Upper lobe of left lung (tissue), 6 donors: ENCODE data around the gene MRPS18A. TPM values are rescaled to one million over a fixed set of nuclear protein-coding genes. Genes with fewer than 3 reads are reported as not detected.
A peak's percentile ranks its signal among the peaks of the same experiment; 100 is the strongest.

Source experiments
- ATAC-seq, 2 donors: fragments of 200-7000 bp; cut with Tn5 transposase; one replicate each; pipeline ENCODE4 v1.9.1; 2022; ENCODE audit warnings: mild to moderate bottlenecking in 2 of 2, moderate library complexity in 2 of 2; ENCODE audit not compliant: low FRiP score in 2 of 2
- DNase-seq, 2 donors: peaks; one replicate each; pipeline ENCODE4 v3.0.0-alpha.2; 2019 to 2020
- H3K27ac ChIP-seq, 4 donors: fragments of 200-600 bp; sonication (generic); one replicate each; pipeline ENCODE4 v1.5.1; 2016 to 2019
- H3K27me3 ChIP-seq, 4 donors: fragments of 200-600 bp; sonication (generic); one replicate each; pipeline ENCODE4 v1.5.1; 2017 to 2019
- H3K36me3 ChIP-seq, 4 donors: fragments of 200-600 bp; sonication (generic); one replicate each; pipeline ENCODE4 v1.5.1; 2016 to 2019
- H3K4me1 ChIP-seq, 4 donors: fragments of 200-600 bp; sonication (generic); one replicate each; pipeline ENCODE4 v1.5.1; 2018 to 2019
- H3K4me3 ChIP-seq, 4 donors: fragments of 200-600 bp; sonication (generic); one replicate each; pipeline ENCODE4 v1.5.1; 2017 to 2019; ENCODE audit warnings: mild to moderate bottlenecking in 2 of 4, moderate library complexity in 1 of 4
- H3K9me3 ChIP-seq, 4 donors: fragments of 200-600 bp; sonication (generic); one replicate each; pipeline ENCODE4 v1.5.1; 2018 to 2019
- EP300 ChIP-seq, 4 donors: sonication (generic); formaldehyde crosslinking; IDR thresholded peaks; one replicate each; pipeline ENCODE4 v1.5.1; 2017; ENCODE audit warnings: antibody characterized with exemption in 4 of 4, control low read depth in 2 of 4
- POLR2A ChIP-seq, 4 donors: fragments of 450-650 bp; IDR thresholded peaks; one replicate each; pipeline ENCODE4 v1.5.1; 2016 to 2017; ENCODE audit warnings: antibody characterized with exemption in 4 of 4, mild to moderate bottlenecking in 2 of 4
- POLR2AphosphoS5 ChIP-seq, 2 donors: sonication (generic); formaldehyde crosslinking; IDR thresholded peaks; one replicate each; pipeline ENCODE4 v1.5.1; 2017; ENCODE audit warnings: antibody characterized with exemption in 2 of 2
- WGBS, 2 donors: methylation state at CpG; one replicate each; pipeline ENCODE4 v1.1.5; 2017 to 2018; 5-methylcytosine and 5-hydroxymethylcytosine counted together
- total RNA-seq, 6 donors: library from RNA; depleted of rRNA in 4 of 6; stranded (reverse); fragments of >200 nt in 4 of 6; gene quantifications; one replicate each; pipeline versions ENCODE4 v1.1.0 to v1.2.1, GENCODE V29; 2016 to 2021
- TF ChIP-seq, protein P1 (sequence below), 6 experiments: fragments of 450-650 bp in 4 of 6; fragments of 200-600 bp in 2 of 6; sonication (generic) in 2 of 6; IDR thresholded peaks; one replicate each; pipeline ENCODE4 v1.5.1; 2016 to 2019; ENCODE audit warnings: antibody characterized with exemption in 6 of 6
- donor health status: DM: no; HTN: no; CAD: no; lungs with moderate emphysema.
- donor health status: DM: no; HTN: yes; CAD: no; lungs with severe emphysema.

The MRPS18A gene
- total RNA-seq, 6 donors from 2014 or later: 21.0 to 45.6 (median 33.4) TPM

DNA sequence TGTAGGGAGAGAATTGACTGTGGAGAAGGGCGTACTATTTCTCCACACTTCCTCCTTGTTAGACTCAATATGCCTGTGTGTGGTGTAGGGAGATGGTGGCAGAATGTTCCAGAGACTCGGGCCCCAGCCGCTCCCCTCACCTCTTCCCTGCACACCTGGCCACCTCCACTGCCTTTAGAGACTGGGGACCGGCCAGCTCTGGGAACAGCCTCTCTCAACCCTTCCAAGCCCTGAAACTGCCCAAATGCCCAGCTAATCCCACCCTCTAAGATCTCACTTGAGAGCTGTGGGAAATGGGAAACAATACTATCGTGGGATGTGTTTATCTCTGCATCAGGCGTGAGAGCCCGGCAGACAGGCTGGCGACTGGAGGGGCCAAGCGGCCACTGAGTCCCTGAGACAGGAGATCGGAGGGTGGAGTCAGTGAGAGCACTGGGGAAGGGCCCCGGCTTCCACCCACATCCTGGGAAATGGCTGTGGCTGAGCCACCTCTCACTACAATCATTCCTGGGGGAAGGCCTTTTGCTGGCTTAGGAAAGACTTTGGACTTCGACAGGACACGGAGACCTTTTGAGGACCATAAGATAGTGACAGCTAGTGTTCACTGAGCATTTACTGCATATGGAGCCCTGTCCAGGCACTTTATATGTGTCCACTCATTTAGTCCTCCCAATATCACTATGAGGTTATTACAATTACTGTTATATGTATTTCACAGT is 31.0 kb upstream of the MRPS18A start:
- 70 to 83% methylated on average over 9 to 13 of the region's 13 CpGs for WGBS, 2 donors
- Histone ChIP-seq H3K4me1 (peaks cover 7 to 21% (median 16%) of the 10 kb centered on the region in 4 donors), H3K36me3 (no peaks in the 10 kb centered on the region), H3K27me3 (no peaks in the 10 kb centered on the region), H3K9me3 (no peaks in the 10 kb centered on the region), H3K27ac (peak overlapping the region; percentile 2 to 70 (median 52)), H3K4me3 (no peak overlapping the region)
- DNase-seq: no peak
- ATAC-seq: no peak
- TF ChIP-seq POLR2AphosphoS5 (IDR thresholded peaks at IDR 0.05) (no peak), POLR2A (IDR thresholded peaks at IDR 0.05) (no peak), EP300 (IDR thresholded peaks at IDR 0.05) (no peak)
- TF ChIP-seq, protein P1, sequence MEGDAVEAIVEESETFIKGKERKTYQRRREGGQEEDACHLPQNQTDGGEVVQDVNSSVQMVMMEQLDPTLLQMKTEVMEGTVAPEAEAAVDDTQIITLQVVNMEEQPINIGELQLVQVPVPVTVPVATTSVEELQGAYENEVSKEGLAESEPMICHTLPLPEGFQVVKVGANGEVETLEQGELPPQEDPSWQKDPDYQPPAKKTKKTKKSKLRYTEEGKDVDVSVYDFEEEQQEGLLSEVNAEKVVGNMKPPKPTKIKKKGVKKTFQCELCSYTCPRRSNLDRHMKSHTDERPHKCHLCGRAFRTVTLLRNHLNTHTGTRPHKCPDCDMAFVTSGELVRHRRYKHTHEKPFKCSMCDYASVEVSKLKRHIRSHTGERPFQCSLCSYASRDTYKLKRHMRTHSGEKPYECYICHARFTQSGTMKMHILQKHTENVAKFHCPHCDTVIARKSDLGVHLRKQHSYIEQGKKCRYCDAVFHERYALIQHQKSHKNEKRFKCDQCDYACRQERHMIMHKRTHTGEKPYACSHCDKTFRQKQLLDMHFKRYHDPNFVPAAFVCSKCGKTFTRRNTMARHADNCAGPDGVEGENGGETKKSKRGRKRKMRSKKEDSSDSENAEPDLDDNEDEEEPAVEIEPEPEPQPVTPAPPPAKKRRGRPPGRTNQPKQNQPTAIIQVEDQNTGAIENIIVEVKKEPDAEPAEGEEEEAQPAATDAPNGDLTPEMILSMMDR (IDR thresholded peaks at IDR 0.05): no peak

- peak in 1 of 2 donors; percentile 93 for ATAC-seq
- 63 to 70% methylated on average over 4 to 12 of the region's 12 CpGs for WGBS, 2 donors
- Histone ChIP-seq H3K9me3 (no peaks in the 10 kb centered on the region), H3K27ac (peak overlapping the region; percentile 5 to 70 (median 52)), H3K27me3 (no peaks in the 10 kb centered on the region), H3K36me3 (no peaks in the 10 kb centered on the region), H3K4me1 (peaks cover 7 to 20% (median 15%) of the 10 kb centered on the region in 4 donors), H3K4me3 (no peak overlapping the region)
- TF ChIP-seq, protein P1 (IDR thresholded peaks at IDR 0.05): no peak
- TF ChIP-seq POLR2A (IDR thresholded peaks at IDR 0.05) (no peak), POLR2AphosphoS5 (IDR thresholded peaks at IDR 0.05) (peak in 1 of 2 donors; percentile 63), EP300 (IDR thresholded peaks at IDR 0.05) (peak in 1 of 4 donors; percentile 38)
- DNase-seq: peak; percentile 38 to 85
Measured at GRCh38 chr6:43717822-43718221, 30.2 kb upstream of the MRPS18A start.

DNA sequence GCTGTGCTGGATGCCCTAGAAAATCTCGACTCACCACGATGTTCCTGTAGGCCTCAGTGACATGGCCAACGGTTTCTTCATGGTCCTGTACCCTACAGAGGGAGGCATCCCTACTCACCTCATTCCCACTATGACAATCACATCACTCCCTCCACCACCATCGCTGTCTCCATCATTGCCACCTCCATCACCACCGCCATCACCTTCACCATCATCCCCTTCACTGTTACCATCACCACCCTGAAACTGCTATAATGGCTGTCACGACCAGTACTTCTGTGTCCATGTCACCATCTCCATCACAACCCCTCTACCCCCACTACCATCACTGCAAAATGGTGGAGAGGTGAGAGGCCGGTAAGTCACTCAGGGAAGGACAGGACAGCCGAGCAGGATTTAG is 29.8 kb upstream of the MRPS18A start:
- H3K36me3 ChIP-seq: no peaks in the 10 kb centered on the region
- no peaks in the 10 kb centered on the region for H3K9me3 ChIP-seq
- H3K4me3 ChIP-seq: no peak overlapping the region
- WGBS, 2 donors: 88 to 92% methylated on average over 8 of the region's 8 CpGs
- peak overlapping the region; percentile 5 to 70 (median 30) for H3K27ac ChIP-seq
- ATAC-seq (no peak), DNase-seq (no peak)
- H3K27me3 ChIP-seq: no peaks in the 10 kb centered on the region
- peaks cover 7 to 20% (median 15%) of the 10 kb centered on the region in 4 donors for H3K4me1 ChIP-seq
- TF ChIP-seq POLR2AphosphoS5 (IDR thresholded peaks at IDR 0.05): no peak
- TF ChIP-seq, protein P1 (IDR thresholded peaks at IDR 0.05): no peak

DNA sequence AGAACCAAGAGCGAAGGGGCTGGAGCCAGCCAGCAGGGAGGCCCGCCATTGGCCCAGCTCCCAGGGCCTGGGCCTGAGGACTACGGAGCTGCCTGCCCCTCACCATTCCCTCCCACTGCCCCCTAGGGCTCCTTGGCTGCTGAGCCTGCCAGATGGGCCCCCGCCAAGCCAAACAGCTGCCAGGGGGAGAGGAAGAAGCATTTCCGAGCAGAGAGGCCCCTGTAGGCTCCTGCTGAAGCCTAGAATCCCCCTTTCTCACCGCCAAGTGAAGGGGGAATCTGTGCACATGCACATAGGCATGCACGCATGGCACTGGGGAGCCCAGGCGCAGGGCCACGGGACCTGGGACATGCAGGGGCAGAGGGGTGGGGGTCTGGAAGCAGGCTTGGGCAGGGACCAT is 28.5 kb upstream of the MRPS18A start:
- 67 to 75% methylated on average over 5 to 9 of the region's 9 CpGs for WGBS, 2 donors

More for the DNA sequence above, 28.5 kb upstream of the MRPS18A start:
- no peaks in the 10 kb centered on the region for H3K9me3 ChIP-seq
- peak in 1 of 2 donors; percentile 86 for DNase-seq
- H3K27me3 ChIP-seq: no peaks in the 10 kb centered on the region
- peaks cover 7 to 20% (median 15%) of the 10 kb centered on the region in 4 donors for H3K4me1 ChIP-seq
- no peak for ATAC-seq
- H3K4me3 ChIP-seq: no peak overlapping the region
- TF ChIP-seq EP300 (IDR thresholded peaks at IDR 0.05) (no peak), POLR2AphosphoS5 (IDR thresholded peaks at IDR 0.05) (no peak), POLR2A (IDR thresholded peaks at IDR 0.05) (no peak)
- TF ChIP-seq, protein P1 (IDR thresholded peaks at IDR 0.05): no peak
- peak overlapping the region in 3 of 4 donors; percentile 15 to 70 (median 27) for H3K27ac ChIP-seq
- H3K36me3 ChIP-seq: no peaks in the 10 kb centered on the region
